IPS-NIHi11 (cell line): ENCODE results near the gene ZCWPW2.

Experiments used
- DNase-seq: peaks from one replicate; pipeline ENCODE4 v3.0.0; 2012; ENCODE audit warnings: mixed read lengths, low spot score

Gene ZCWPW2

DNA sequence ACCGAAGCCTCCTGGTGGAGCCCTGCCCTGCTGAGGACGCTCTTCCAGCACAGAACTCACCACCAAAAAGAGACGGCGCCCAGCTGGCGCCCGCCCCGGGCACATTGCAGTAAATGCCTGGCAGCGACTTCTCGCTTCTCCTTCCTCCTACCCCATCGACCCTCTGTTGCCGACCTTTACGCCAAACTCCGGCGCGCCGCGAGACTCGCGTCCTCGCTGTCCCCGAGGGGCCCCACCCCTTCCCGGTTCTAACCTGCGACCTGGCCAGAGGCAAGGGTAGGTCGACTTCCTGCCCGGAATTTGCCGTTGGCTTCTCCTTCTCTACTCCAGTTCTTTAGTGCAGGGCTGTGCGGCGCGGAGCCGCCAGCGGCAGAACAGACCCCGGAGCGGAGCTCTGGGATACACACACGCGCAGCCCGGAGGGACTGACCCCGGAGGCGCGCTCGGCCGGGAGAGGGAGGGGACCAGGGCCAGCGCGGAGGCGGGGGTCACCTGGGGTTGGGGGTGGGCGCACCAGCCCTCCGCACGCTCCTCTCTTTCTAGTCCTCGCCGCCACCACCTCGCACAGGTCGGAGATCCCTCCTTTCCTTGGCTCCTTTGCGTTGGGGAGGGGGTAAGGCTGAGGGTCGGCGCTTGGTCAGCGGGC lies 226.7 kb downstream of the ZCWPW2 start:
- DNase-seq, result peak; percentile 58
